Mesendoderm (in vitro differentiated cells): ENCODE results near the gene USP48.

Experiments
- DNase-seq: peaks from one replicate; pipeline ENCODE4 v3.0.0; 2013
- H2AK5ac ChIP-seq: 2 replicates; pipeline ENCODE4 v1.6.1; 2013; ENCODE audit warnings: low read length, inconsistent platforms
- H2BK120ac ChIP-seq: 2 replicates; pipeline ENCODE4 v1.6.1; 2013; ENCODE audit warnings: low read depth, mild to moderate bottlenecking, low read length, moderate library complexity, mixed read lengths
- H2BK15ac ChIP-seq: replicated peaks from 2 replicates; pipeline ENCODE4 v1.6.1; 2013; ENCODE audit warnings: low read depth, mild to moderate bottlenecking, moderate library complexity
- H2BK5ac ChIP-seq: 2 replicates; pipeline ENCODE4 v1.6.1; 2013; ENCODE audit warnings: low read length, inconsistent platforms
- H3K18ac ChIP-seq: 2 replicates; pipeline ENCODE4 v1.6.1; 2013; ENCODE audit warnings: mild to moderate bottlenecking, low read length, mixed read lengths
- H3K23ac ChIP-seq: one replicate; pipeline ENCODE4 v1.6.1; 2013; ENCODE audit warnings: low read length
- H3K27ac ChIP-seq: 2 replicates; pipeline ENCODE4 v1.5.1; 2013; ENCODE audit warnings: low read depth, mild to moderate bottlenecking, inconsistent platforms, low read length, moderate library complexity
- H3K27me3 ChIP-seq: 2 replicates; pipeline ENCODE4 v1.6.1; 2013; ENCODE audit warnings: low read length, control low read depth, mild to moderate bottlenecking, inconsistent platforms; ENCODE audit not compliant: insufficient read depth, poor library complexity
- H3K36me3 ChIP-seq: 2 replicates; pipeline ENCODE4 v1.6.1; 2013; ENCODE audit warnings: low read length, inconsistent platforms; ENCODE audit not compliant: control insufficient read depth, insufficient read depth
- H3K4ac ChIP-seq: one replicate; pipeline ENCODE4 v1.6.1; 2013; ENCODE audit warnings: low read depth, mild to moderate bottlenecking, low read length, moderate library complexity
- H3K4me1 ChIP-seq: 2 replicates; pipeline ENCODE4 v1.6.1; 2013; ENCODE audit warnings: low read depth, low read length, inconsistent platforms; ENCODE audit not compliant: control insufficient read depth
- H3K4me2 ChIP-seq: 2 replicates; pipeline ENCODE4 v1.6.1; 2013; ENCODE audit warnings: low read length
- H3K4me3 ChIP-seq: 2 replicates; pipeline ENCODE4 v1.5.1; 2013; ENCODE audit warnings: mild to moderate bottlenecking, low read length
- H3K56ac ChIP-seq: one replicate; pipeline ENCODE4 v1.6.1; 2013; ENCODE audit warnings: low read length
- H3K79me1 ChIP-seq: 2 replicates; pipeline ENCODE4 v1.6.1; 2013; ENCODE audit warnings: low read length, inconsistent platforms
- H3K79me2 ChIP-seq: 2 replicates; pipeline ENCODE4 v1.6.1; 2013; ENCODE audit warnings: mild to moderate bottlenecking, low read length; ENCODE audit not compliant: control insufficient read depth, insufficient read depth
- H3K9ac ChIP-seq: 2 replicates; pipeline ENCODE4 v1.6.1; 2013; ENCODE audit warnings: low read length, inconsistent platforms
- H4K5ac ChIP-seq: one replicate; pipeline ENCODE4 v1.6.1; 2013; ENCODE audit warnings: low read length
- H4K8ac ChIP-seq: one replicate; pipeline ENCODE4 v1.6.1; 2013; ENCODE audit warnings: low read depth, mild to moderate bottlenecking, control low read depth, low read length, moderate library complexity
- WGBS: extraction: QIAGEN DNeasy Blood & Tissue Kit; methylation state at CpG from one replicate; pipeline ENCODE4 v1.1.7; 2013; ENCODE audit warnings: low lambda C conversion rate, missing lambda C conversion rate; ENCODE audit not compliant: insufficient coverage; ENCODE audit errors: extremely low coverage; 5-methylcytosine and 5-hydroxymethylcytosine counted together

Gene USP48

DNA sequence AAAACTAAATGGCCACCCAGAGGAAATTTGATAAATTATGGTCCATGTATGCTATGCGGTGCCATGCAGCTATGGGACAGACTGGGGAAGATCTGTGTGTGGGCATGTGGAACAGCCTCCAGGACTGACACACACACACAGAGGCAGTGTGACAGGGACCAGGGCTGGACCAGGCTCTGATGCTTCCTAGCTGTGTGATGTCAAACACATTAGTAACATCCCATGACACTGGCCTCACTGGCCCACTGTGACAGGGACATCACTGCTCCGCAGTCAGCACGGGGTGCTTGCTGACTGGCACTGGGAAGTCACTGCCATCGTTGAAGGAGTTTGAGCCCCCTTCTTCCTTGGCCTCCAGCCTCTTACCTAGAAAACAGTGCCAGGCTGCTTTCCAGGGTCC lies 127.7 kb downstream of the USP48 start:
- Histone ChIP-seq H4K8ac (no peak overlapping the region), H3K27ac (no peak overlapping the region), H3K79me2 (no peaks in the 10 kb centered on the region), H3K27me3 (no peaks in the 10 kb centered on the region), H3K18ac (no peak overlapping the region), H3K4me1 (peaks cover 3% of the 10 kb centered on the region), H2BK5ac (no peak overlapping the region), H2BK120ac (no peak overlapping the region), H3K4me3 (no peak overlapping the region), H3K56ac (no peak overlapping the region), H3K4ac (no peak overlapping the region), H3K36me3 (no peaks in the 10 kb centered on the region), H3K9ac (no peak overlapping the region), H2AK5ac (no peak overlapping the region), H3K4me2 (no peak overlapping the region), H2BK15ac (no peak overlapping the region), H3K79me1 (no peaks in the 10 kb centered on the region), H4K5ac (no peak overlapping the region), H3K23ac (no peak overlapping the region)
- WGBS: no CpG with 5 or more reads among the region's 4 CpGs
- DNase-seq: no peak

DNA sequence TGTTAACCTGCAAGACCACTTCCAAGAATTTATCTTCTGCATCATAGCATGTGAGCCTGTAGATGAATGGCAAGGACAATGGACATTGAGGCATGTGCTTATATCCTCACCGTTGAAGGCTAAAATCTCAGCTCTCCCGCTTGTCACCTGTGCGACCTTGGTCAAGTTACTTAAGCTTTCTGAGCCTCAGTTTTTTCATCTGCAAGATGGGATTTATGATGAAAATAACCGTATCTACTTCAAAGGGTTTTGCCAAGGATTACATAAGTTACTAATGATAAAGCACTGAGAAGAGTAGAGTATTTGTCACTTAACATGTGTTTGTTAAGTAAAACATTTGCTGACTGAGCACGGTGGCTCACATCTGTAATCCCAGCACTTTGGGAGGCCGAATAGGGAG lies 128.7 kb downstream of the USP48 start:
- no peak overlapping the region for H3K23ac ChIP-seq
- H2AK5ac ChIP-seq: no peak overlapping the region
- H3K9ac ChIP-seq: no peak overlapping the region
- H2BK5ac ChIP-seq: no peak overlapping the region
- no peak overlapping the region for H3K27ac ChIP-seq
- H3K4ac ChIP-seq: no peak overlapping the region
- no peak overlapping the region for H4K8ac ChIP-seq
- DNase-seq: no peak
- no peak overlapping the region for H2BK120ac ChIP-seq
- no peaks in the 10 kb centered on the region for H3K79me2 ChIP-seq
- WGBS: no CpG with 5 or more reads among the region's 6 CpGs
- peaks cover 3% of the 10 kb centered on the region for H3K4me1 ChIP-seq
- no peak overlapping the region for H3K56ac ChIP-seq
- H2BK15ac ChIP-seq: no peak overlapping the region
- H3K27me3 ChIP-seq: no peaks in the 10 kb centered on the region
- H3K18ac ChIP-seq: no peak overlapping the region
- no peak overlapping the region for H3K4me2 ChIP-seq
- H3K36me3 ChIP-seq: no peaks in the 10 kb centered on the region
- no peak overlapping the region for H3K4me3 ChIP-seq
- no peaks in the 10 kb centered on the region for H3K79me1 ChIP-seq
- H4K5ac ChIP-seq: no peak overlapping the region

DNA sequence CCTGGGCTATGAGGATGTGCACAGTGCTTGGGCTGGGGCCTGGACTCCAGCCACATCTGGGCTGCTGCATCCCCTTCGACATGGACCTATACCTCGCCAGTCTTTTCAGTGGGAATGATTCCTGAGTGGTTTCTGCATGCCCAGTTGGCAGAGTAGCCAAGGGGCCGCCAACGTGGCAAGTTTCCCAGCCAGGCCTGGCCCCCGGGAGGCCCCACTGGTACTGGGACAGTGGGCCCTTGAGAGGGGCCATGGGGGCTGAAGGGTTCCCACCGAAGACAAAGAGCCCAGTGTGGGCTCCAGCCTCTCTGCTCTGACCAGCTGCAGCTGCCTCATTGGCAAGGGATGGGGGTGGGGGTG lies 129.2 kb downstream of the USP48 start:
- Histone ChIP-seq H2AK5ac (no peak overlapping the region), H3K79me1 (no peaks in the 10 kb centered on the region), H2BK5ac (no peak overlapping the region), H3K23ac (no peak overlapping the region), H2BK15ac (no peak overlapping the region), H3K36me3 (no peaks in the 10 kb centered on the region), H2BK120ac (no peak overlapping the region), H3K27ac (no peak overlapping the region), H3K9ac (no peak overlapping the region), H3K56ac (no peak overlapping the region), H3K4me1 (peaks cover 3% of the 10 kb centered on the region), H3K4ac (no peak overlapping the region), H3K79me2 (no peaks in the 10 kb centered on the region), H4K5ac (no peak overlapping the region), H3K4me2 (no peak overlapping the region), H4K8ac (no peak overlapping the region), H3K18ac (no peak overlapping the region), H3K4me3 (no peak overlapping the region), H3K27me3 (no peaks in the 10 kb centered on the region)
- no CpG with 5 or more reads among the region's 6 CpGs for WGBS
- no peak for DNase-seq

DNA sequence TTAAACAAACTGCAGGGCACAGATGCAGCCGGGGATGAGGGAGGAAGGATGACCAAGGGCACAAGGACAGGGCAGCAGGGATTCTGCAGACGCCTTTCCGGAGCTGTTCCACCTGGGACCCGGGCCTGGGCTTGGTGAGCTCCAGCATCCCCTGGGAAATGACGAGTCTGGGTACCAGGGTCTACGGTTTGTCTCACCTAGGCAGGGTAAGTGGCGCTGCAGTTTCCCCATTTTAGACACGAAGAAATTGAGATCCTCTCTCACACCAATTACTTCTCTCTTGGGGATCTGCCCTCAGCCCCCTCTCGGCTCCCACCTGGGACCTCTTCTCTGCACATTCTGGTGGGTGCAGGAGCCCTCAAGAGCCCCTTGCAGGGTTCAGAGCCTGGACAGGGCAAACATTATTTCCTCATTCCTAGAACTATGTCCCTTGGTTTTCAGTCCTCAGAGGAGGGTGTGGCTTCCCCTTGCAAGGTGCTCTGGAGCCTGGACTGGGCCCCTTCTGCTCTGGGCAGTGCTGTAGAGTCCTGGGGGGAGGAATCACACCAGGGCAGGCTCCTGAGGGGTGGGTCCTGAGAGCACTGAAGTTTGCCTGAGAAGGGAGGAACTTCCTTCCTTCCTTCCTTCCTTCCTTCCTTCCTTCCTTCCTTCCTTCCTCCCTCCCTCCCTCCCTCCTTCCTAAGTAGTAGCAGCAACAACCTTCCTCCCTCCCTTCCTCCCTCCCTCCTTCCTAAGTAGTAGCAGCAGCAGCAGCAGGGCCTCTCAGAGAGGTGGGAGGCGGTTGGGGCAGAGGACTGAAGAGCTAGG lies 129.8 kb downstream of the USP48 start:
- Histone ChIP-seq H3K4me1 (peaks cover 3% of the 10 kb centered on the region), H4K5ac (no peak overlapping the region), H3K4me3 (no peak overlapping the region), H3K4me2 (no peak overlapping the region), H2BK5ac (no peak overlapping the region), H3K23ac (no peak overlapping the region), H3K79me1 (no peaks in the 10 kb centered on the region), H4K8ac (no peak overlapping the region), H3K9ac (no peak overlapping the region), H3K4ac (no peak overlapping the region), H3K79me2 (no peaks in the 10 kb centered on the region), H2BK15ac (no peak overlapping the region), H3K18ac (no peak overlapping the region), H2AK5ac (no peak overlapping the region), H3K27me3 (no peaks in the 10 kb centered on the region), H3K56ac (no peak overlapping the region), H2BK120ac (no peak overlapping the region), H3K36me3 (no peaks in the 10 kb centered on the region), H3K27ac (no peak overlapping the region)
- no CpG with 5 or more reads among the region's 10 CpGs for WGBS
- no peak for DNase-seq

DNA sequence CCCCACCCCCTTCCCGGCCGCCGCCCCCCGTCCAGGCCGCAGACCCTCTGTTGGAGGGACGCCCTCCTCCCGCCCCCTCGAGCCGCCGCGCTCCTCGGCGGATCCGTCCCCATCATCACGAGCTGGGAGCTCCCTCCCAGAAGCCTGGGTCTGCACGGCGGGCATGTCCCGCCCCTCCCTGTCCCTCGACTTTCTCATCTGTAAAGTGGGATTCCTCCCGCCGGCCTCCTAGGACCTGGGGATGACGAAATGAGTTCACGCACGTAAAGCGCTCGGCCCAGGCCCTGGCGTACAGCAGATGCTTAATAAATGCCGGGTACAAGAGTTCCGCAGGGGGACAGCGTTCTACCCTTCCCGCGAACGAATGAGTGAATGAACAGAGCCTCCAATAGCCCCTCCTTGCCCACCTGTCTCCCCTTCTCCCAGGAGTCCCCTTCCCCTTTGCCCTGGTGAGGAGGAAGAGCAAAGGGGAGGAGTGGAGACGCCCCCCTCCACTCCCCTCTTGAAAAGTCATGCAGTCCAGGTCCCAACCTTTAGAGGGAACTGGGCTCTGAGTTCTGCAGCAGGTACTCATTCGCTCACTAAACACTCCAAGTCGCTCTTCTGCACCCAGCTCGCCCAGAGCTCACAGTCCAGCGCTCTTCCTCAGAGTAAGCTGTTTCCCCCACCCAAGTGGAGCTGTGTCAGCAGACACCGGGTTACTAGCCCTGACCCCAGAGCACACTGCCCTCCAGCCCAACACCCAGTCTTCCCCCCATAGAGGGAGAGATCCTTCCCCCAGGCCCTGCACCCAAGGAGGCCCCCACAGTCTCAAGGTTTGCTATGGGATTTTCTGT lies 130.6 kb downstream of the USP48 start:
- no peak overlapping the region for H4K8ac ChIP-seq
- no peak overlapping the region for H3K18ac ChIP-seq
- H3K9ac ChIP-seq: no peak overlapping the region
- no peak overlapping the region for H2BK15ac ChIP-seq
- H3K23ac ChIP-seq: no peak overlapping the region
- DNase-seq: peak; percentile 51
- no peak overlapping the region for H2BK120ac ChIP-seq
- H3K79me1 ChIP-seq: no peaks in the 10 kb centered on the region
- no peak overlapping the region for H2AK5ac ChIP-seq
- peak overlapping the region; percentile 29 for H3K4me2 ChIP-seq
- H3K27ac ChIP-seq: no peak overlapping the region
- H3K4me1 ChIP-seq: peaks cover 3% of the 10 kb centered on the region
- no peak overlapping the region for H2BK5ac ChIP-seq
- no peaks in the 10 kb centered on the region for H3K36me3 ChIP-seq
- no peak overlapping the region for H4K5ac ChIP-seq
- no peak overlapping the region for H3K4me3 ChIP-seq
- no peaks in the 10 kb centered on the region for H3K79me2 ChIP-seq
- H3K4ac ChIP-seq: no peak overlapping the region
- WGBS: no CpG with 5 or more reads among the region's 39 CpGs
- H3K56ac ChIP-seq: no peak overlapping the region
- H3K27me3 ChIP-seq: no peaks in the 10 kb centered on the region
